ENCODE results near the gene RIPOR3. TPM values are rescaled to one million over a fixed set of nuclear protein-coding genes. Genes with fewer than 3 reads are reported as not detected.

The RIPOR3 gene
- total RNA-seq, 1 donor from 2014 or later: 15.1 TPM

DNA sequence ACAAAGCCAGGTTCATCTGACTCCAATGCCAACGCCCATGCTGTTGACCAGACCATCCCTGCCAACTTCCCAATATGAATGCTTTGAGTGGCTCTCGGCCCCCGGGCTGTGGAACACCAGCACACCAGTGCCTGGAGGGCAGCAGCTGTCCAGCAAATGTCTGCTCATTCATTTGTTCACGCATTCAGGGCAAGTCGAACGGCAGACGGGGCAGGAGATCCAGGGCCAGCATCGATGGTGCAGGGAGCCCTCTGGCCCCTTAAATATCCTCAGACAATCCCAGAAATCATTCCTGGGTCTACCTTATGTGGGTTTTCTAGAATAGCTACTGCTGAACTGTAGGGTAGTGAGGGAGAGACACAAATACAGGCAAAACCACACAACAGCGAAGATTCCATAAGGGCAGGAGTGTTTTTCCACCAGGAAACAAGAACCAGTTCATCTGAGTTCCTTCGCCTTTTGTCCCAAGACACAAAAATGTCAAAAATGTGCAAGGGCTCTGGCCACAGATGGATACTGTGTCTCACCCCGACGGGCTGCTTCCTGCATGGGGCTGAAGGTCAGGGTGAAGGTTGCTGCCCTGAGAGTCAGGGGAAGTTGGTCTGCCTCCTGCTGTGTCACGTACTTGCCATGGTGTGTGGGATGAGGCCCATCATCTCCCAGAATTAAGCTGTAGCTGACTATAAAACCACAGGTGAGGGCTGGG lies 15.5 kb downstream of the RIPOR3 start:
- TF ChIP-seq, protein P1, sequence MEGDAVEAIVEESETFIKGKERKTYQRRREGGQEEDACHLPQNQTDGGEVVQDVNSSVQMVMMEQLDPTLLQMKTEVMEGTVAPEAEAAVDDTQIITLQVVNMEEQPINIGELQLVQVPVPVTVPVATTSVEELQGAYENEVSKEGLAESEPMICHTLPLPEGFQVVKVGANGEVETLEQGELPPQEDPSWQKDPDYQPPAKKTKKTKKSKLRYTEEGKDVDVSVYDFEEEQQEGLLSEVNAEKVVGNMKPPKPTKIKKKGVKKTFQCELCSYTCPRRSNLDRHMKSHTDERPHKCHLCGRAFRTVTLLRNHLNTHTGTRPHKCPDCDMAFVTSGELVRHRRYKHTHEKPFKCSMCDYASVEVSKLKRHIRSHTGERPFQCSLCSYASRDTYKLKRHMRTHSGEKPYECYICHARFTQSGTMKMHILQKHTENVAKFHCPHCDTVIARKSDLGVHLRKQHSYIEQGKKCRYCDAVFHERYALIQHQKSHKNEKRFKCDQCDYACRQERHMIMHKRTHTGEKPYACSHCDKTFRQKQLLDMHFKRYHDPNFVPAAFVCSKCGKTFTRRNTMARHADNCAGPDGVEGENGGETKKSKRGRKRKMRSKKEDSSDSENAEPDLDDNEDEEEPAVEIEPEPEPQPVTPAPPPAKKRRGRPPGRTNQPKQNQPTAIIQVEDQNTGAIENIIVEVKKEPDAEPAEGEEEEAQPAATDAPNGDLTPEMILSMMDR (IDR thresholded peaks at IDR 0.05): no peak
- Histone ChIP-seq H3K4me1 (no peaks in the 10 kb centered on the region), H3K4me3 (no peak overlapping the region), H3K27ac (no peak overlapping the region), H3K27me3 (no peaks in the 10 kb centered on the region), H3K36me3 (no peaks in the 10 kb centered on the region), H3K9me3 (no peaks in the 10 kb centered on the region)
- intact Hi-C loops (cut with DNase I): no loop called here
- DNase-seq (ENCODE audit: low spot score in 2 of 2): no peak

DNA sequence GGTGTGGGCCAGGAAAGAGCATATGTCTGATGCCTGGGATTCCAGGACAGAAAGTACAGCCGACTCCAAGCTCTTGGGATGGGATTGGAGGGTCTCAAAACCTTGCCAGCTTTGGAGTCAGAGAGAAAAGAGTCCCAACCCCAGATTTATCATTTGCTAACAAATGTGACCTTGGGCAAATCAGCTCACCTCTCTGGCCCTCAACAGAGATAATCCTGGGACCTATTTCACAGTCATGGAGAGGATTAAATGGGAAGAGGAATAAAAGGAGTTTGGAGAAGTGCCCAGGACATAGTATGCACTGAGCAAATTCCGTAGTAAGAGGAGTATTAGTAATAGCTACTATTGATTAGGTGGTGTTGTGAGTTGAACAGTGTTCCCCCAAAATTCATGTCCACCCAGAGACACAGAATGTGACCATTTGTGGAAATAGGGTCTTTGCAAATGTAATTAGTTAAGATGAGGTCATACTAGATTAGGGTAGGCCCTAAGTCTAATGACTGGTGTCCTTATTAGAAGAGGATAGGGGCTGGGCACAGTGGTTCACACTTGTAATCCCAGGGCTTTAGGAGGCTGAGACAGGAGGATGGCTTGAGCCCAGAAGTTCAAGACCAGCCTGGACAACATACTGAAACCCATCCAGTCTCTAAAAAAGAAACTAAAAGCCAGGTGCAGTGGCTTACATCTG lies 17.1 kb downstream of the RIPOR3 start:
- Histone ChIP-seq H3K27ac (no peak overlapping the region), H3K36me3 (no peaks in the 10 kb centered on the region), H3K9me3 (no peaks in the 10 kb centered on the region), H3K4me3 (no peak overlapping the region), H3K27me3 (no peaks in the 10 kb centered on the region), H3K4me1 (no peaks in the 10 kb centered on the region)
- TF ChIP-seq, protein P1 (IDR thresholded peaks at IDR 0.05): no peak
- intact Hi-C loops (cut with DNase I): no loop called here
- no peak for DNase-seq (ENCODE audit: low spot score in 2 of 2)

DNA sequence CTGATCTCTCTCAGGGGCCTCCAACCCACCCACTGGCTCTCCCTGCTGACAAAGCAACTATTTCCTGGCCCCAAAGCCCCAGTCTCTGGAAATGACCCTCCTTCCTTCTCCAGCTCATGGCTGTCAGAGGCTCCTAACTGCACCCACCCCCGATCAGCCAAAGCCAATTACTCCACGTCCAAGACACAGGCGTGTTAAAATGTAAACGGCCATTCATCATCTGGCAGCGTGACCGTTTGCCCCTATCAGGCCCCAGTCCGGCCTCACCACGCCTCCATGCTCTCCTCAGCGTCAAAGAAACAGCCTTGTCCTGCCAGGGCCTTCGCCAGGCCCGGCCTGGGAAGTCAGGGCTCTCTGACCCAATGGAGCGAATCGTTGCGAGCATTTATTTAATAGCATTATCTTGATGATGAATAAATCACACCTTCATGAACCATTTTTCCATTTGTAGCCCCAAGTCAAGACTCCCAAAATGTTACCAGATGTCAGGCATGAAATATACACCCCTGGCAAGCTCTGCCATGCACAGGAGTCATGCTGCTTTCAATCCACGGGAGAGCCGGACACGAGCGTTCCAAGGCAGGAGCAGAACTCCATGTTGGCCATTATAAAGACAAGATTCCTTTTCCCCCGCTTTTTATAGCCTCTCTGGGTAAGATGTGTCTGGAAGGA lies 17.7 kb downstream of the RIPOR3 start:
- no peak overlapping the region for H3K4me3 ChIP-seq
- H3K27ac ChIP-seq: no peak overlapping the region
- no peaks in the 10 kb centered on the region for H3K9me3 ChIP-seq
- no peaks in the 10 kb centered on the region for H3K36me3 ChIP-seq
- TF ChIP-seq, protein P1 (IDR thresholded peaks at IDR 0.05): no peak
- H3K4me1 ChIP-seq: no peaks in the 10 kb centered on the region
- intact Hi-C loops (cut with DNase I): no loop called here
- no peak for DNase-seq (ENCODE audit: low spot score in 2 of 2)
- no peaks in the 10 kb centered on the region for H3K27me3 ChIP-seq

DNA sequence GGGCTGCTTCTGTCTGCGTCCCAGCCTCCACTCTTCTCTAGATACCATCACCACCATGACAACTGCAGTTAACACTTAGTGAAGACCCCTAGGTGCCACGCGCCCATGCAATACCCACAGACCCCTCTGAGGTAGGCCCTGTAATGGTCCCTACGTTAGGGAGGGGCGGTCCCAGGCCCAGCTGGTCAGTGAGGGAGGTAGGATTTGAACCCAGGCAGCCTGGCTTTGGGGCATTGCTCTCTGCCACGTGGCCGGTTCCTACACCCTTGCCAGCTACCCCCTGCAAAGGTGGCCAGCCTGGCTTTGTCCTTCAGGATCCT lies 18.2 kb downstream of the RIPOR3 start:
- no peak for DNase-seq (ENCODE audit: low spot score in 2 of 2)
- H3K27me3 ChIP-seq: no peaks in the 10 kb centered on the region
- no peaks in the 10 kb centered on the region for H3K36me3 ChIP-seq
- H3K4me1 ChIP-seq: no peaks in the 10 kb centered on the region
- intact Hi-C loops (cut with DNase I): no loop called here
- no peak overlapping the region for H3K27ac ChIP-seq
- TF ChIP-seq, protein P1 (IDR thresholded peaks at IDR 0.05): no peak
- H3K9me3 ChIP-seq: no peaks in the 10 kb centered on the region
- no peak overlapping the region for H3K4me3 ChIP-seq

DNA sequence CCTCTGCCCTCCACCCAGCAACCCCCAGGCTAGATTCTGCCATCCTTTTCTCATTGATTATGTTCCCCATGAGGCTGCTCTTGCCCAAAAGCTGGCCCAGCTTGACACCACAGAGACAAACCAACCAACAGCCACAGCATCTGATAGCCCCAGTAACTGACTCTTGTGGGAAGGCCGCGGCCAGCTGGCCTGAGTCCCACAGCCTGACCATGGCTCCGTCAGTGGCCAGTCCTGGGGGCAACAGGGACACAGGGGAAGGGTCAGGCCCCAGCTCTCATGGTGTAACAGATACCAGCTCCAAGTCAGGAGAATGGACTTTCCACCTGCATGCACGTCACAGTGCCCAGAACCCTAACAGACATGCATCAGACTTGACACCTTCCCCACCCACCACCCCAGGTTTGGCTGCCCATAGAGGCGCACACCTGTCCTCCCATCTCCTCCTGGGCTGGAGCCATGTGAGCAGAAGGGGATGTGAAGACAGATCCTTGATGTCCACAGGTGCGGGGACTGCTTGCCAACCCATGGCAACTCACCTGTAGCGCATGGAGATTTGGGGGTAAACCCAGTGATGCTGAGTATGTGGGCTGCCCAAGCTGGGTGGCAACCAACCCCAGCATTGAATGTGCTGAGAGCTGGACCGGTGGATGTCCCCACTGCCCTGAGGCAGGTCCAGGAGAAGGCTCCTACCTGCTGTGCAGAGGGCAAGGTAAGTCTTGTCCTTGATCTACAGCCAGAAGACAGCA lies 18.8 kb downstream of the RIPOR3 start:
- DNase-seq (ENCODE audit: low spot score in 2 of 2): no peak
- Histone ChIP-seq H3K4me1 (no peaks in the 10 kb centered on the region), H3K36me3 (no peaks in the 10 kb centered on the region), H3K27me3 (no peaks in the 10 kb centered on the region), H3K4me3 (no peak overlapping the region), H3K9me3 (no peaks in the 10 kb centered on the region), H3K27ac (no peak overlapping the region)
- TF ChIP-seq, protein P1 (IDR thresholded peaks at IDR 0.05): no peak
- intact Hi-C loops (cut with DNase I): no loop called here
